ENCODE data around the gene CNGA3. TPM values are rescaled to one million over a fixed set of nuclear protein-coding genes. Genes with fewer than 3 reads are reported as not detected.
"Not testable (repeated sequence)": the region's sequence is repeated elsewhere in the genome, so short reads cannot be mapped to it uniquely, and the experiment has no call there.

CNGA3 gene
- total and polyA plus RNA-seq, 7 donors: 0.47 to 8.6 (median 4.3) TPM; not detected in 2

- H3K4me1 ChIP-seq: no peaks in the 10 kb centered on the region
- 87 to 89% methylated on average over 2 of the region's 2 CpGs for WGBS, 2 donors
- no peaks in the 10 kb centered on the region for H3K27me3 ChIP-seq
- TF ChIP-seq POLR2A (IDR thresholded peaks at IDR 0.05): no peak
- no peak for TF ChIP-seq EP300 (IDR thresholded peaks at IDR 0.05)
- TF ChIP-seq CTCF (IDR thresholded peaks at IDR 0.05): no peak
- TF ChIP-seq POLR2AphosphoS5 (IDR thresholded peaks at IDR 0.05): no peak
- no peaks in the 10 kb centered on the region for H3K36me3 ChIP-seq
- no peak overlapping the region for H3K27ac ChIP-seq
- no peaks in the 10 kb centered on the region for H3K9me3 ChIP-seq
- no peak overlapping the region for H3K4me3 ChIP-seq
- no peak for DNase-seq
- intact Hi-C loops (cut with DNase I): no loop called here
Measured at GRCh38 chr2:98404556-98405250, 58.4 kb downstream of the CNGA3 start.

- intact Hi-C loops (cut with DNase I): no loop called here
- 85% methylated on average over 2 of the region's 2 CpGs for WGBS, 2 donors
Measured at GRCh38 chr2:98405301-98405700, 59.0 kb downstream of the CNGA3 start.

GRCh38 chr2:98408155-98408554, 61.9 kb downstream of the CNGA3 start:
- TF ChIP-seq POLR2AphosphoS5 (IDR thresholded peaks at IDR 0.05) (no peak), CTCF (IDR thresholded peaks at IDR 0.05) (no peak), POLR2A (IDR thresholded peaks at IDR 0.05) (no peak), EP300 (IDR thresholded peaks at IDR 0.05) (no peak)
- H3K4me3 ChIP-seq: no peak overlapping the region
- no peaks in the 10 kb centered on the region for H3K9me3 ChIP-seq
- DNase-seq: no peak
- no peaks in the 10 kb centered on the region for H3K36me3 ChIP-seq
- intact Hi-C loops (cut with DNase I): no loop called here
- H3K4me1 ChIP-seq: peaks cover 0 to 4% (median 0%) of the 10 kb centered on the region in 4 donors
- no peaks in the 10 kb centered on the region for H3K27me3 ChIP-seq
- H3K27ac ChIP-seq: no peak overlapping the region
- 82 to 87% methylated on average over 5 of the region's 5 CpGs for WGBS, 2 donors

More at GRCh38 chr2:98405301-98405700, 59.0 kb downstream of the CNGA3 start:
- TF ChIP-seq EP300 (IDR thresholded peaks at IDR 0.05): no peak
- no peak for TF ChIP-seq POLR2A (IDR thresholded peaks at IDR 0.05)
- TF ChIP-seq CTCF (IDR thresholded peaks at IDR 0.05): no peak
- TF ChIP-seq POLR2AphosphoS5 (IDR thresholded peaks at IDR 0.05): no peak
- Histone ChIP-seq H3K4me1 (no peaks in the 10 kb centered on the region), H3K36me3 (no peaks in the 10 kb centered on the region), H3K27ac (no peak overlapping the region), H3K27me3 (no peaks in the 10 kb centered on the region), H3K9me3 (no peaks in the 10 kb centered on the region), H3K4me3 (no peak overlapping the region)
- no peak for DNase-seq

GRCh38 chr2:98412751-98413458, 66.6 kb downstream of the CNGA3 start:
- intact Hi-C loops (cut with DNase I): loop anchor here (2.0 to 10.0 kb wide), 4 partner anchors 104 to 422 kb away; partner anchors contain the start of genes COA5 and UNC50
- 18 to 21% methylated on average over 5 of the region's 5 CpGs for WGBS, 2 donors
- no peak for TF ChIP-seq POLR2A (IDR thresholded peaks at IDR 0.05)
- TF ChIP-seq CTCF (IDR thresholded peaks at IDR 0.05): peak in 3 of 4 experiments; percentile 45 to 70 (median 66)
- no peak for TF ChIP-seq EP300 (IDR thresholded peaks at IDR 0.05)
- no peak for TF ChIP-seq POLR2AphosphoS5 (IDR thresholded peaks at IDR 0.05)

GRCh38 chr2:98414246-98414645, 68.0 kb downstream of the CNGA3 start:
- not testable (repeated sequence) for H3K36me3 ChIP-seq, H3K9me3 ChIP-seq, DNase-seq, H3K4me1 ChIP-seq, H3K27ac ChIP-seq, H3K4me3 ChIP-seq, H3K27me3 ChIP-seq
- WGBS, 2 donors: 95 to 96% methylated on average over 7 of the region's 7 CpGs
- intact Hi-C loops (cut with DNase I): loop anchor here (5.0 to 10.0 kb wide), 3 partner anchors 103 to 421 kb away; no protein-coding TSS in a partner anchor

More at GRCh38 chr2:98412751-98413458, 66.6 kb downstream of the CNGA3 start:
- Histone ChIP-seq H3K27me3 (no peaks in the 10 kb centered on the region), H3K4me1 (peaks cover 0 to 4% (median 0%) of the 10 kb centered on the region in 4 donors), H3K36me3 (no peaks in the 10 kb centered on the region), H3K27ac (no peak overlapping the region), H3K9me3 (no peaks in the 10 kb centered on the region), H3K4me3 (no peak overlapping the region)
- DNase-seq: no peak

- intact Hi-C loops (cut with DNase I): loop anchor here (10.0 kb wide), 1 partner anchor 419 kb away; no protein-coding TSS in a partner anchor
- not testable (repeated sequence) for H3K9me3 ChIP-seq, H3K27ac ChIP-seq, H3K4me3 ChIP-seq, H3K27me3 ChIP-seq, DNase-seq, H3K36me3 ChIP-seq, H3K4me1 ChIP-seq
- 89 to 95% methylated on average over 9 of the region's 9 CpGs for WGBS, 2 donors
Measured at GRCh38 chr2:98415719-98416248, 69.5 kb downstream of the CNGA3 start.

Data from sigmoid colon (tissue), 7 donors.